Activated naive CD4-positive, alpha-beta T cell treated with anti-CD3 and anti-CD28 coated beads, Interleukin-2, amount 50 U/mL, for 72 hours (primary cell): ENCODE results near the gene ZCCHC7. TPM values are rescaled to one million over a fixed set of nuclear protein-coding genes. Genes with fewer than 3 reads are reported as not detected.

Experiments used
- ATAC-seq, 2 donors: fragments of 150-1000 bp; cut with Tn5 transposase; 2 replicates each; pipeline ENCODE4 v1.10.0; 2021; ENCODE audit warnings: mild to moderate bottlenecking in 2 of 2, moderate library complexity in 2 of 2
- DNase-seq, 2 donors: peaks; one replicate each; pipeline ENCODE4 v3.0.0; 2021 to 2022; ENCODE audit warnings: low spot score in 2 of 2
- H3K27ac Mint-ChIP-seq, 2 donors: one replicate each; pipeline ENCODE4 v1.8.0; 2022; ENCODE audit warnings: mild to moderate bottlenecking in 2 of 2, mixed read lengths in 2 of 2
- H3K36me3 Mint-ChIP-seq, 2 donors: one replicate each; pipeline ENCODE4 v1.8.0; 2022; ENCODE audit warnings: mixed read lengths in 2 of 2
- H3K9me3 Mint-ChIP-seq, 2 donors: one replicate each; pipeline ENCODE4 v1.8.0; 2022; ENCODE audit warnings: mixed read lengths in 2 of 2
- total RNA-seq, 2 donors: library from RNA; stranded (reverse); gene quantifications; one replicate each; pipeline ENCODE4 v1.2.3, GENCODE V29; 2022

Gene ZCCHC7
- total RNA-seq, 2 donors from 2014 or later, result 25.1 to 29.1 TPM

GRCh38 chr9:37243588-37244345 is 123.4 kb downstream of the ZCCHC7 start:
- H3K27ac Mint-ChIP-seq, result no peak overlapping the region
- no peaks in the 10 kb centered on the region for H3K9me3 Mint-ChIP-seq

GRCh38 chr9:37246826-37247225 is 126.5 kb downstream of the ZCCHC7 start:
- ATAC-seq, result no peak

More at GRCh38 chr9:37243588-37244345, 123.4 kb downstream of the ZCCHC7 start:
- H3K36me3 Mint-ChIP-seq, result no peaks in the 10 kb centered on the region
- DNase-seq, result no peak
- no peak for ATAC-seq

GRCh38 chr9:37248651-37249163 is 128.3 kb downstream of the ZCCHC7 start:
- ATAC-seq, result no peak
- H3K27ac Mint-ChIP-seq, result no peak overlapping the region
- no peak for DNase-seq
- no peaks in the 10 kb centered on the region for H3K9me3 Mint-ChIP-seq
- H3K36me3 Mint-ChIP-seq, result peaks cover 17 to 35% of the 10 kb centered on the region in 2 donors

More at GRCh38 chr9:37246826-37247225, 126.5 kb downstream of the ZCCHC7 start:
- DNase-seq, result no peak
- H3K36me3 Mint-ChIP-seq, result peaks cover 13 to 22% of the 10 kb centered on the region in 2 donors
- no peaks in the 10 kb centered on the region for H3K9me3 Mint-ChIP-seq
- no peak overlapping the region for H3K27ac Mint-ChIP-seq

GRCh38 chr9:37251452-37251851 is 131.1 kb downstream of the ZCCHC7 start:
- Mint-ChIP-seq H3K36me3 (peaks cover 17 to 52% of the 10 kb centered on the region in 2 donors), H3K27ac (no peak overlapping the region), H3K9me3 (peaks cover 3% of the 10 kb centered on the region in 2 donors)
- ATAC-seq (no peak), DNase-seq (no peak)

GRCh38 chr9:37253377-37253937 is 133.1 kb downstream of the ZCCHC7 start:
- no peak for DNase-seq
- H3K27ac Mint-ChIP-seq, result no peak overlapping the region
- peak in 1 of 2 donors; percentile 41 for ATAC-seq
- peaks cover 17 to 52% of the 10 kb centered on the region in 2 donors for H3K36me3 Mint-ChIP-seq
- peaks cover 3% of the 10 kb centered on the region in 2 donors for H3K9me3 Mint-ChIP-seq

- no peak for ATAC-seq
- Mint-ChIP-seq H3K9me3 (peaks cover 3% of the 10 kb centered on the region in 2 donors), H3K36me3 (peaks cover 9 to 44% of the 10 kb centered on the region in 2 donors), H3K27ac (no peak overlapping the region)
- no peak for DNase-seq
Measured at GRCh38 chr9:37255187-37255586, 134.8 kb downstream of the ZCCHC7 start.

- DNase-seq (no peak), ATAC-seq (no peak)
- Mint-ChIP-seq H3K27ac (no peak overlapping the region), H3K36me3 (peaks cover 4 to 45% of the 10 kb centered on the region in 2 donors), H3K9me3 (peaks cover 3% of the 10 kb centered on the region in 2 donors)
Measured at GRCh38 chr9:37255944-37256862, 135.8 kb downstream of the ZCCHC7 start.

GRCh38 chr9:37259951-37260350 is 139.6 kb downstream of the ZCCHC7 start:
- Mint-ChIP-seq H3K27ac (no peak overlapping the region), H3K9me3 (peaks cover 3% of the 10 kb centered on the region in 2 donors), H3K36me3 (peaks cover 0 to 22% of the 10 kb centered on the region in 2 donors)
- ATAC-seq (no peak), DNase-seq (no peak)

- DNase-seq (no peak), ATAC-seq (no peak)
- Mint-ChIP-seq H3K36me3 (peaks cover 0 to 11% of the 10 kb centered on the region in 2 donors), H3K27ac (no peak overlapping the region), H3K9me3 (no peaks in the 10 kb centered on the region)
Measured at GRCh38 chr9:37262410-37262809, 142.0 kb downstream of the ZCCHC7 start.

- H3K27ac Mint-ChIP-seq, result no peak overlapping the region
- H3K36me3 Mint-ChIP-seq, result peaks cover 0 to 19% of the 10 kb centered on the region in 2 donors
- DNase-seq, result no peak
- ATAC-seq, result no peak
- peaks cover 0 to 5% of the 10 kb centered on the region in 2 donors for H3K9me3 Mint-ChIP-seq
Measured at GRCh38 chr9:37264539-37264938, 144.2 kb downstream of the ZCCHC7 start.

GRCh38 chr9:37266630-37267029 is 146.3 kb downstream of the ZCCHC7 start:
- peaks cover 0 to 8% of the 10 kb centered on the region in 2 donors for H3K36me3 Mint-ChIP-seq
- ATAC-seq (no peak), DNase-seq (no peak)
- no peak overlapping the region for H3K27ac Mint-ChIP-seq
- peaks cover 0 to 5% of the 10 kb centered on the region in 2 donors for H3K9me3 Mint-ChIP-seq

- H3K9me3 Mint-ChIP-seq, result peaks cover 3 to 10% of the 10 kb centered on the region in 2 donors
- DNase-seq, result no peak
- H3K36me3 Mint-ChIP-seq, result peaks cover 4 to 29% of the 10 kb centered on the region in 2 donors
- no peak overlapping the region for H3K27ac Mint-ChIP-seq
- no peak for ATAC-seq
Measured at GRCh38 chr9:37269221-37269620, 148.8 kb downstream of the ZCCHC7 start.

- peaks cover 3 to 10% of the 10 kb centered on the region in 2 donors for H3K9me3 Mint-ChIP-seq
- no peak overlapping the region for H3K27ac Mint-ChIP-seq
- H3K36me3 Mint-ChIP-seq, result peaks cover 4 to 29% of the 10 kb centered on the region in 2 donors
- ATAC-seq (no peak), DNase-seq (no peak)
Measured at GRCh38 chr9:37271679-37272078, 151.3 kb downstream of the ZCCHC7 start.

GRCh38 chr9:37273595-37273994 is 153.2 kb downstream of the ZCCHC7 start:
- no peak for ATAC-seq
- peaks cover 3 to 10% of the 10 kb centered on the region in 2 donors for H3K9me3 Mint-ChIP-seq

GRCh38 chr9:37281541-37281940 is 161.2 kb downstream of the ZCCHC7 start:
- no peak for DNase-seq
- H3K36me3 Mint-ChIP-seq, result peaks cover 0 to 6% of the 10 kb centered on the region in 2 donors
- H3K27ac Mint-ChIP-seq, result no peak overlapping the region
- no peak for ATAC-seq
- no peaks in the 10 kb centered on the region for H3K9me3 Mint-ChIP-seq

More at GRCh38 chr9:37273595-37273994, 153.2 kb downstream of the ZCCHC7 start:
- Mint-ChIP-seq H3K27ac (no peak overlapping the region), H3K36me3 (peaks cover 4 to 26% of the 10 kb centered on the region in 2 donors)
- no peak for DNase-seq

- Mint-ChIP-seq H3K9me3 (peaks cover 0 to 4% of the 10 kb centered on the region in 2 donors), H3K27ac (peak overlapping the region; percentile 11 to 22), H3K36me3 (peaks cover 0 to 18% of the 10 kb centered on the region in 2 donors)
- DNase-seq (no peak), ATAC-seq (peak; percentile 34 to 50)
Measured at GRCh38 chr9:37283730-37284325, 163.5 kb downstream of the ZCCHC7 start.
